ENCODE measurements around the gene ARHGEF16.

ARHGEF16 gene

GRCh38 chr1:3423245-3423829, 31.1 kb upstream of the ARHGEF16 start:
- no peak for TF ChIP-seq CTCF (IDR thresholded peaks at IDR 0.05; ENCODE audit: low read depth, low read length, missing control alignments)
- DNase-seq (ENCODE audit: extremely low read depth, low read depth): no peak
- no peak overlapping the region for H3K4me3 ChIP-seq (replicated peaks; ENCODE audit: low read depth, low read length)

- DNase-seq (ENCODE audit: extremely low read depth, low read depth): no peak
- H3K4me3 ChIP-seq (replicated peaks; ENCODE audit: low read depth, low read length): no peak overlapping the region
- TF ChIP-seq CTCF (IDR thresholded peaks at IDR 0.05; ENCODE audit: low read depth, low read length, missing control alignments): no peak
Measured at GRCh38 chr1:3423896-3424611, 30.4 kb upstream of the ARHGEF16 start.

GRCh38 chr1:3425486-3426215, 28.8 kb upstream of the ARHGEF16 start:
- TF ChIP-seq CTCF (IDR thresholded peaks at IDR 0.05; ENCODE audit: low read depth, low read length, missing control alignments): no peak
- no peak overlapping the region for H3K4me3 ChIP-seq (replicated peaks; ENCODE audit: low read depth, low read length)
- no peak for DNase-seq (ENCODE audit: extremely low read depth, low read depth)

- DNase-seq (ENCODE audit: extremely low read depth, low read depth): no peak
- H3K4me3 ChIP-seq (replicated peaks; ENCODE audit: low read depth, low read length): no peak overlapping the region
- no peak for TF ChIP-seq CTCF (IDR thresholded peaks at IDR 0.05; ENCODE audit: low read depth, low read length, missing control alignments)
Measured at GRCh38 chr1:3426956-3427535, 27.4 kb upstream of the ARHGEF16 start.

GRCh38 chr1:3427711-3428704, 26.5 kb upstream of the ARHGEF16 start:
- H3K4me3 ChIP-seq (replicated peaks; ENCODE audit: low read depth, low read length): no peak overlapping the region
- DNase-seq (ENCODE audit: extremely low read depth, low read depth): no peak
- no peak for TF ChIP-seq CTCF (IDR thresholded peaks at IDR 0.05; ENCODE audit: low read depth, low read length, missing control alignments)

GRCh38 chr1:3428899-3429298, 25.6 kb upstream of the ARHGEF16 start:
- no peak overlapping the region for H3K4me3 ChIP-seq (replicated peaks; ENCODE audit: low read depth, low read length)
- no peak for TF ChIP-seq CTCF (IDR thresholded peaks at IDR 0.05; ENCODE audit: low read depth, low read length, missing control alignments)
- no peak for DNase-seq (ENCODE audit: extremely low read depth, low read depth)
